ENCODE measurements around the gene COP1. TPM values are rescaled to one million over a fixed set of nuclear protein-coding genes. Genes with fewer than 3 reads are reported as not detected.

COP1 gene
- total RNA-seq, 4 donors from 2014 or later: 84.6 to 125 (median 106) TPM

DNA sequence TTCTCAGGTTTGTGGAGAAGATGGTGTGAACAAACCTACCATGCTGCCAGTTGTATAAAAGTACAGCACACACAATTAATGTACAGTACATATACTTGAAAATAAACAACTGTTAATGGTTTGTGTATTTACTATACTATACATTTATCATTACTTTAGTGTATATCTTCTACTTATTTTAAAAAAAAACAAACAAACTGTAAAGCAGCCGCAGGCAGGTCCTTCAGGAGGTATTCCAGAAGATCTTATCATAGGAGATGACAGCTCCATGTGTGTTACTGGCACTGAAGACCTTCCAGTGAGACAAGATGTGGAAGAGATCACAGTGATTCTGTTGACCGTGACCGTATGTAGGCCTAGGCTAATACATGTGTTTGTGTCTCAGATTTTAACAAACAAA, 155.7 kb downstream of the COP1 start:
- Histone ChIP-seq H3K4me3 (no peak overlapping the region), H3K9me3 (no peaks in the 10 kb centered on the region), H3K27me3 (no peaks in the 10 kb centered on the region), H3K27ac (no peak overlapping the region), H3K36me3 (no peaks in the 10 kb centered on the region), H3K4me1 (no peaks in the 10 kb centered on the region)
- DNase-seq: no peak
- no peak for TF ChIP-seq POLR2A (IDR thresholded peaks at IDR 0.05)
- TF ChIP-seq CTCF (IDR thresholded peaks at IDR 0.05): no peak

DNA sequence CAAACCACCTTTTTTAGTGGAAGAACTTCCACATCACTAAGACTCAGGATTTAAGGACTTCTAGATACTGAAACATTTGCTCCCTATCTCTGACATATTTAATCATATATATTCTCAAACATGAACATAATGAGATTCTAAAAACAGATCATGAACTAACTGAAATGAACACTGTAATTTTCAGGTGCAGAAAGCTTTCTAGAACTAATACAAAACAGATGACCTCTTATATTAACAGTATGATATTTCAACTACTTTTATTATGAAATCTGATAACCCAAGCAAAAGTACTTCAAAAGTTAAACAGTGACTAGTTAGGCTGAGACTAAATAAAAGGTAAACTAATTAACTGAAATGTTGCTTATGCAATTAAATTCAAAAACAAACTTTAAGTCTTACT, 157.5 kb downstream of the COP1 start:
- no peaks in the 10 kb centered on the region for H3K27me3 ChIP-seq
- H3K4me3 ChIP-seq: no peak overlapping the region
- no peaks in the 10 kb centered on the region for H3K9me3 ChIP-seq
- TF ChIP-seq POLR2A (IDR thresholded peaks at IDR 0.05) (no peak), CTCF (IDR thresholded peaks at IDR 0.05) (no peak)
- no peaks in the 10 kb centered on the region for H3K36me3 ChIP-seq
- H3K27ac ChIP-seq: no peak overlapping the region
- no peaks in the 10 kb centered on the region for H3K4me1 ChIP-seq
- no peak for DNase-seq

GRCh38 chr1:176046926-176047325, 160.2 kb downstream of the COP1 start:
- peaks cover 0 to 10% (median 0%) of the 10 kb centered on the region in 3 donors for H3K36me3 ChIP-seq
- no peaks in the 10 kb centered on the region for H3K27me3 ChIP-seq
- DNase-seq: no peak
- H3K4me1 ChIP-seq: no peaks in the 10 kb centered on the region
- no peak overlapping the region for H3K27ac ChIP-seq
- no peak overlapping the region for H3K4me3 ChIP-seq
- TF ChIP-seq CTCF (IDR thresholded peaks at IDR 0.05): no peak
- TF ChIP-seq POLR2A (IDR thresholded peaks at IDR 0.05): no peak
- no peaks in the 10 kb centered on the region for H3K9me3 ChIP-seq

GRCh38 chr1:176043537-176043936, 163.5 kb downstream of the COP1 start:
- H3K27ac ChIP-seq: no peak overlapping the region
- H3K27me3 ChIP-seq: no peaks in the 10 kb centered on the region
- DNase-seq: no peak
- peaks cover 0 to 31% (median 0%) of the 10 kb centered on the region in 3 donors for H3K36me3 ChIP-seq
- H3K9me3 ChIP-seq: no peaks in the 10 kb centered on the region
- no peaks in the 10 kb centered on the region for H3K4me1 ChIP-seq
- no peak for TF ChIP-seq POLR2A (IDR thresholded peaks at IDR 0.05)
- TF ChIP-seq CTCF (IDR thresholded peaks at IDR 0.05): no peak
- no peak overlapping the region for H3K4me3 ChIP-seq

- H3K9me3 ChIP-seq: no peaks in the 10 kb centered on the region
- H3K36me3 ChIP-seq: peaks cover 0 to 21% (median 0%) of the 10 kb centered on the region in 3 donors
- H3K4me1 ChIP-seq: no peaks in the 10 kb centered on the region
- no peak overlapping the region for H3K27ac ChIP-seq
- no peaks in the 10 kb centered on the region for H3K27me3 ChIP-seq
- DNase-seq: no peak
- no peak overlapping the region for H3K4me3 ChIP-seq
- TF ChIP-seq POLR2A (IDR thresholded peaks at IDR 0.05) (no peak), CTCF (IDR thresholded peaks at IDR 0.05) (no peak)
Observed at GRCh38 chr1:176033881-176034280, 173.2 kb downstream of the COP1 start.

DNA sequence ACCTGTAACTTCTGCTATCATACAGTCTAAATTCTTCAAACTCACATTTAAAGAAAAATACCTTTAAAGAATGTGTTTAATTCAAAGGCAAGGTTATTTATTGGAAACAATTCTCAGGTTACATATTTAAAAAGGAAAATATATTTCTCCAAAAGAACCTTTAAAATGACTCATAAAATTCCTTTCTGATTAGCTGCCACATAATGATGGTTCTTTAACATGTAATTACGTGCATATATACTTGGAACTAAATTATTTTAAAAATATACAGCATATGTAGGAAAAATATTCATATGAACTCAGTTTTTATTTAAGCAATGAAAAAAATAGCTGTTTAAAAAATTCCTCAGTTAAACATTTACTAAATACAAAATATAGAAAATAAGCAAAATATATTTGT, 173.6 kb downstream of the COP1 start:
- H3K9me3 ChIP-seq: no peaks in the 10 kb centered on the region
- H3K4me3 ChIP-seq: no peak overlapping the region
- H3K27me3 ChIP-seq: no peaks in the 10 kb centered on the region
- H3K27ac ChIP-seq: no peak overlapping the region
- no peaks in the 10 kb centered on the region for H3K4me1 ChIP-seq
- H3K36me3 ChIP-seq: peaks cover 0 to 18% (median 0%) of the 10 kb centered on the region in 3 donors
- TF ChIP-seq POLR2A (IDR thresholded peaks at IDR 0.05) (no peak), CTCF (IDR thresholded peaks at IDR 0.05) (no peak)
- no peak for DNase-seq
